Stimulated activated CD8-positive, alpha-beta memory T cell treated with anti-CD3 and anti-CD28 coated beads, Interleukin-12 subunit alpha, Interleukin-12 subunit beta, amount 100 ng/mL, for 24 hours (primary cell): ENCODE results near the gene DENND4A.

Experiments
- DNase-seq: peaks from one replicate; pipeline ENCODE4 v3.0.0-alpha.2; 2020; ENCODE audit errors: extremely low read depth

The DENND4A gene

GRCh38 chr15:65792138-65792987, at the start of gene DENND4A:
Gene DENND4A, minus strand, starts transcription at chr15:65792293. Its CDS starts 35,843 bp downstream, at chr15:65756450.
- peak; percentile 97 for DNase-seq

GRCh38 chr15:65841121-65841930, 49.2 kb upstream of the DENND4A start:
- no peak for DNase-seq

- no peak for DNase-seq
Measured at GRCh38 chr15:65839985-65840384, 47.9 kb upstream of the DENND4A start.

- DNase-seq = no peak
Measured at GRCh38 chr15:65839354-65839901, 47.3 kb upstream of the DENND4A start.

GRCh38 chr15:65837301-65838294, 45.5 kb upstream of the DENND4A start:
- DNase-seq = no peak

- DNase-seq = no peak
Measured at GRCh38 chr15:65836665-65837064, 44.6 kb upstream of the DENND4A start.

GRCh38 chr15:65835447-65835846, 43.4 kb upstream of the DENND4A start:
- DNase-seq = no peak

GRCh38 chr15:65834603-65835282, 42.6 kb upstream of the DENND4A start:
- DNase-seq = no peak

GRCh38 chr15:65833501-65834205, 41.6 kb upstream of the DENND4A start:
- no peak for DNase-seq

GRCh38 chr15:65832549-65833364, 40.7 kb upstream of the DENND4A start:
- DNase-seq = no peak

- no peak for DNase-seq
Measured at GRCh38 chr15:65829130-65829764, 37.2 kb upstream of the DENND4A start.

- DNase-seq = no peak
Measured at GRCh38 chr15:65828585-65828984, 36.5 kb upstream of the DENND4A start.

GRCh38 chr15:65827065-65827464, 35.0 kb upstream of the DENND4A start:
- DNase-seq = no peak

GRCh38 chr15:65824941-65825544, 33.0 kb upstream of the DENND4A start:
- DNase-seq = no peak

GRCh38 chr15:65824031-65824743, 32.1 kb upstream of the DENND4A start:
- DNase-seq = no peak

- DNase-seq = no peak
Measured at GRCh38 chr15:65822316-65822715, 30.2 kb upstream of the DENND4A start.

GRCh38 chr15:65821070-65821469, 29.0 kb upstream of the DENND4A start:
- DNase-seq = no peak

- DNase-seq = no peak
Measured at GRCh38 chr15:65819563-65819960, 27.5 kb upstream of the DENND4A start.
